HG02763 (cell line): Measurements from ENCODE around the gene SERP2.
"Not testable (repeated sequence)": the region's sequence is repeated elsewhere in the genome, so short reads cannot be mapped to it uniquely, and the experiment has no call there.

ENCODE experiments used
- ATAC-seq: cut with Tn5 transposase; IDR thresholded peaks from one replicate; pipeline ENCODE4 v1.9.1; 2021; ENCODE audit warnings: mild to moderate bottlenecking, moderate library complexity; ENCODE audit not compliant: unreplicated experiment

Gene SERP2

GRCh38 chr13:44373601-44374347 lies at the start of gene SERP2:
Gene SERP2, plus strand, starts transcription at chr13:44373824. Its CDS starts 202 bp downstream, at chr13:44374026.
- no peak for ATAC-seq

GRCh38 chr13:44326961-44327360 lies 46.7 kb upstream of the SERP2 start:
- ATAC-seq: no peak

GRCh38 chr13:44329041-44329440 lies 44.6 kb upstream of the SERP2 start:
- not testable (repeated sequence) for ATAC-seq

- no peak for ATAC-seq
Measured at GRCh38 chr13:44329909-44330545, 43.6 kb upstream of the SERP2 start.

GRCh38 chr13:44331446-44331845 lies 42.2 kb upstream of the SERP2 start:
- ATAC-seq: no peak

GRCh38 chr13:44331912-44332851 lies 41.4 kb upstream of the SERP2 start:
- no peak for ATAC-seq

- ATAC-seq: no peak
Measured at GRCh38 chr13:44333950-44334655, 39.5 kb upstream of the SERP2 start.

- no peak for ATAC-seq
Measured at GRCh38 chr13:44334751-44335150, 38.9 kb upstream of the SERP2 start.

- no peak for ATAC-seq
Measured at GRCh38 chr13:44336934-44337333, 36.7 kb upstream of the SERP2 start.

GRCh38 chr13:44337581-44337980 lies 36.0 kb upstream of the SERP2 start:
- no peak for ATAC-seq

GRCh38 chr13:44340508-44340907 lies 33.1 kb upstream of the SERP2 start:
- ATAC-seq: no peak

GRCh38 chr13:44342741-44343140 lies 30.9 kb upstream of the SERP2 start:
- ATAC-seq: no peak

- no peak for ATAC-seq
Measured at GRCh38 chr13:44346534-44346933, 27.1 kb upstream of the SERP2 start.

- ATAC-seq: no peak
Measured at GRCh38 chr13:44347301-44347700, 26.3 kb upstream of the SERP2 start.

- no peak for ATAC-seq
Measured at GRCh38 chr13:44347949-44348348, 25.7 kb upstream of the SERP2 start.

- no peak for ATAC-seq
Measured at GRCh38 chr13:44350775-44351504, 22.7 kb upstream of the SERP2 start.

- ATAC-seq: no peak
Measured at GRCh38 chr13:44351505-44351854, 22.1 kb upstream of the SERP2 start.

- ATAC-seq: no peak
Measured at GRCh38 chr13:44352202-44352601, 21.4 kb upstream of the SERP2 start.

GRCh38 chr13:44352671-44353070 lies 21.0 kb upstream of the SERP2 start:
- no peak for ATAC-seq

- ATAC-seq: no peak
Measured at GRCh38 chr13:44354331-44354730, 19.3 kb upstream of the SERP2 start.
